NT2/D1 (cell line): Measurements from ENCODE around the gene RCSD1.

Experiments
- SUZ12 ChIP-seq: IDR thresholded peaks from 2 replicates; pipeline ENCODE4 v1.6.1; 2011; ENCODE audit not compliant: insufficient read length, insufficient read depth; ENCODE audit errors: extremely low read depth
- YY1 ChIP-seq: IDR thresholded peaks from 2 replicates; pipeline ENCODE4 v1.6.1; 2011; ENCODE audit not compliant: insufficient read length, insufficient read depth

DNA sequence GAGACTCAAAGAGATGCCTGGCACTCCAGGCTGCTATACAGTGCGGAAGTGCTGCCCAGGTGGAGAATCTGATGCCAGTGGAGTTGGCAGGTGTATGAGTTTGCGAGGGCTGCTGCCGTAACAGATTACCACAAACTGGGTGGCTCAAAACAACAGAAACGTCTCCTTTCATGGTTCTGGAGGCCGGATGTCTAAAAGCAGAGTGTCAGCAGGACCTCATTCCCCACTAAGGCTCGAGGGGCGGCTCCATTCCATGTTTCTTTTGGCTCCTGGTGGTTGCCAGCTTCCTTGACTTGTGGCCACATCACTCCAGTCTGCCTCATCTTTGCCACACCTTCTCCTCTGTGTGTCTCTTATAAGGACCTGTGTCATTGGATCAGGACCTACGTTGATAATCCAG is 10.0 kb downstream of the RCSD1 start:
- no peak for TF ChIP-seq YY1
- TF ChIP-seq SUZ12 = no peak
